GM19452 (cell line): Measurements from ENCODE around the gene PHF3.
"Not testable (repeated sequence)": the region's sequence is repeated elsewhere in the genome, so short reads cannot be mapped to it uniquely, and the experiment has no call there.

Experiments
- ATAC-seq: cut with Tn5 transposase; IDR thresholded peaks from one replicate; pipeline ENCODE4 v1.9.1; 2021; ENCODE audit not compliant: unreplicated experiment

The PHF3 gene

GRCh38 chr6:63706630-63707029 lies 71.0 kb downstream of the PHF3 start:
- ATAC-seq: no peak

- no peak for ATAC-seq
Observed at GRCh38 chr6:63708631-63709030, 73.0 kb downstream of the PHF3 start.

GRCh38 chr6:63709148-63709547 lies 73.5 kb downstream of the PHF3 start:
- no peak for ATAC-seq

GRCh38 chr6:63713332-63713731 lies 77.7 kb downstream of the PHF3 start:
- no peak for ATAC-seq

- ATAC-seq: no peak
Observed at GRCh38 chr6:63714091-63714490, 78.5 kb downstream of the PHF3 start.

- ATAC-seq: no peak
Observed at GRCh38 chr6:63716169-63716568, 80.6 kb downstream of the PHF3 start.

GRCh38 chr6:63721181-63721580 lies 85.6 kb downstream of the PHF3 start:
- no peak for ATAC-seq

- ATAC-seq: no peak
Observed at GRCh38 chr6:63724721-63725120, 89.1 kb downstream of the PHF3 start.

GRCh38 chr6:63730311-63730710 lies 94.7 kb downstream of the PHF3 start:
- no peak for ATAC-seq

GRCh38 chr6:63731930-63732329 lies 96.3 kb downstream of the PHF3 start:
- no peak for ATAC-seq

- no peak for ATAC-seq
Observed at GRCh38 chr6:63732336-63732735, 96.7 kb downstream of the PHF3 start.

- no peak for ATAC-seq
Observed at GRCh38 chr6:63734923-63735322, 99.3 kb downstream of the PHF3 start.

GRCh38 chr6:63738190-63738589 lies 102.6 kb downstream of the PHF3 start:
- not testable (repeated sequence) for ATAC-seq

- no peak for ATAC-seq
Observed at GRCh38 chr6:63739094-63739687, 103.6 kb downstream of the PHF3 start.

- no peak for ATAC-seq
Observed at GRCh38 chr6:63740709-63741108, 105.1 kb downstream of the PHF3 start.

GRCh38 chr6:63742060-63742459 lies 106.5 kb downstream of the PHF3 start:
- no peak for ATAC-seq

- ATAC-seq: no peak
Observed at GRCh38 chr6:63743691-63744090, 108.1 kb downstream of the PHF3 start.

GRCh38 chr6:63744810-63745209 lies 109.2 kb downstream of the PHF3 start:
- no peak for ATAC-seq

- no peak for ATAC-seq
Observed at GRCh38 chr6:63745784-63746183, 110.2 kb downstream of the PHF3 start.

- no peak for ATAC-seq
Observed at GRCh38 chr6:63750400-63750799, 114.8 kb downstream of the PHF3 start.

- not testable (repeated sequence) for ATAC-seq
Observed at GRCh38 chr6:63757275-63757674, 121.7 kb downstream of the PHF3 start.

- no peak for ATAC-seq
Observed at GRCh38 chr6:63757826-63758225, 122.2 kb downstream of the PHF3 start.

- no peak for ATAC-seq
Observed at GRCh38 chr6:63759605-63760105, 124.1 kb downstream of the PHF3 start.
